Measurements from ENCODE around the gene RLN3.

Gene RLN3

DNA sequence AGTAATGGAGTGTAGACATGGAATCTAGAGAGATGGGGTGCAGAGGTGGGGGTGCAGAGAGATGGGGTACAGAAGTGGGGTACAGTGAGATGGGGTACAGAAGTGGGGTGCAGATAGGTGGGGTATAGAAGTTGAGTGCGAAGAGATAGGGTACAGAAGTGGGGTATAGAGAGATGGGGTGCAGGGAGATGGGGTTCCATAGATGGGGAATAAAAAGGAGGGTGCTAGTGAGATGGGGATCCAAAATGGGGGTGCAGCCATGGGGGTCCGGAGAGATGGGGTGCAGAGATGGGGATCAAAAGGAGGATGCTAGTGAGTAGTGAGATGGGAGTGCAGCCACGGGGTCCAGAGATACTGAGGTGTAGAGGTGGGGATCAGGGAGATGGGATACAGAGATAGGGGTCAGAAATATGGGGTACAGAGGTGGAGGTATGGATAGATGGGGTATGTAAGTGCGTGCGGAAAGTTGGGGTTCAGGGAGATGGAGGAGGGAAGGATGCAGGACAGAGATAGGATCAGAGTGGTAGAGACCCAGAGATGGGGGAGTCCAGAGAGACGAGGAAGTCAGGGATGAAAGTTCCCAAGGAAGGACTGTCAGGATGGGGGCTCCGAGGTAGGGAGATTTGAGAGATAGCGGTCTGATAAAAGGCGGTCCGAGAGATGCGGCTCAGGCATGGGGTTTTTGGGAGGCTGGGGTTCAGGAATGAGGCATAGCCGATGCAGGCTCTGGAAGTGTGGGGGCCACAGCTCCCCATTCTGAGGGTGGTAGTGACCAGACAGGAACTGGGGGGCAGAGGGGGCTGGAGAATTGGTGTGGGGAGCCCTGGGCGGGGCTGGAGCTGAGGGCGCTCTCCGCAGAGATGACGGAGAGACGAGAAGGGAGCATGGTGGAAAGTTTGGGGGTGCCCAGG is 30.5 kb downstream of the RLN3 start:
- H3K4me3 ChIP-seq (ENCODE audit: low read depth, low read length) = no peak overlapping the region
- TF ChIP-seq, protein P1, sequence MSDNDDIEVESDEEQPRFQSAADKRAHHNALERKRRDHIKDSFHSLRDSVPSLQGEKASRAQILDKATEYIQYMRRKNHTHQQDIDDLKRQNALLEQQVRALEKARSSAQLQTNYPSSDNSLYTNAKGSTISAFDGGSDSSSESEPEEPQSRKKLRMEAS (IDR thresholded peaks at IDR 0.05; ENCODE audit: low read depth, low read length) = no peak
- DNase-seq (ENCODE audit: low read depth) = no peak

DNA sequence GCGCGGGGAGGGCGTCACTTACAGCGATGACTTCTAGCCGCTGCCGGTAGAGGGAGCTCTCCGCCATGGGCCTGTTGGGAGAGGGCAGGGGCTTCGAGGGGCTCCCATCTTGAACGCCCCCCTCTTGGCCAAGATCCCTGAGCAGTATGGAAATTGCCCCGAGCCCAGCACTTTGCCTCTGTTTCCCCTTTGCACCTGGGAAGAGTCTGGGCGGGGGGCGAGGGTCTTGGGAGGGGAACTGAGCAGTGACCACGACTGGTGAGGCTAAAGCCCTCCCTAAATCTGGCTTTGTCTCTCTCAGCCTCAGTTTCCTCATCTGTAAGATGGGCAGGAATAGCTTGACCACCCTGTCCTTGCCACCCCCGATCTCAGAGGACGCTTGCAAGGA is 31.1 kb downstream of the RLN3 start:
- TF ChIP-seq POLR2A (IDR thresholded peaks at IDR 0.05; ENCODE audit: extremely low read depth, insufficient read length) = no peak
- TF ChIP-seq, protein P2, sequence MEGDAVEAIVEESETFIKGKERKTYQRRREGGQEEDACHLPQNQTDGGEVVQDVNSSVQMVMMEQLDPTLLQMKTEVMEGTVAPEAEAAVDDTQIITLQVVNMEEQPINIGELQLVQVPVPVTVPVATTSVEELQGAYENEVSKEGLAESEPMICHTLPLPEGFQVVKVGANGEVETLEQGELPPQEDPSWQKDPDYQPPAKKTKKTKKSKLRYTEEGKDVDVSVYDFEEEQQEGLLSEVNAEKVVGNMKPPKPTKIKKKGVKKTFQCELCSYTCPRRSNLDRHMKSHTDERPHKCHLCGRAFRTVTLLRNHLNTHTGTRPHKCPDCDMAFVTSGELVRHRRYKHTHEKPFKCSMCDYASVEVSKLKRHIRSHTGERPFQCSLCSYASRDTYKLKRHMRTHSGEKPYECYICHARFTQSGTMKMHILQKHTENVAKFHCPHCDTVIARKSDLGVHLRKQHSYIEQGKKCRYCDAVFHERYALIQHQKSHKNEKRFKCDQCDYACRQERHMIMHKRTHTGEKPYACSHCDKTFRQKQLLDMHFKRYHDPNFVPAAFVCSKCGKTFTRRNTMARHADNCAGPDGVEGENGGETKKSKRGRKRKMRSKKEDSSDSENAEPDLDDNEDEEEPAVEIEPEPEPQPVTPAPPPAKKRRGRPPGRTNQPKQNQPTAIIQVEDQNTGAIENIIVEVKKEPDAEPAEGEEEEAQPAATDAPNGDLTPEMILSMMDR (IDR thresholded peaks at IDR 0.05; ENCODE audit: low read depth, low read length) = peak; percentile 55
- DNase-seq (ENCODE audit: low read depth) = no peak
- H3K4me3 ChIP-seq (ENCODE audit: low read depth, low read length) = no peak overlapping the region

DNA sequence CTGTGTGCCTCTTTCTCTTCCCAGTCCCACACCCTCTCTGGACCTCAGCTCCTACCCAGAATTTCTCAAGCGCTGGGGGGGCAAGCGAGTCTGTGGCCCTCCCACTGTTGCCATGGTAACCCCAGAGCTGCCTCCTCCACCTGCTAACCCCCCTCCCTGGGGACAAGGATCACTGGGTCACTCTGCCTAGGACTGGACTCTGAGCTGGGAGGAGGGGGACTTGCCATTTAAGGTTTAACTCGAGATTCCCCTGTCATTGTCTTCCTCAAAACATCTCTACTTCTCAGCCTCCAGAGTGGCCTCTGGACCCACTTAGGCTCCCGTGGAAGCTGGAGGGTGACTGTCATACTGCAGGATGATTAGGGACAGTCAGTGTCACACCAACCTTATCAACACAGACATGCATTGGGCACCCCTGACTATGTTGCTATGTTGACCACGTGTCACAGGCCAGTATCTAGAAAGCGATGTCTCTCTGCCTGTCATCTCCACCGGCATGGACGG is 31.8 kb downstream of the RLN3 start:
- no peak for DNase-seq (ENCODE audit: low read depth)
- TF ChIP-seq, protein P2 (IDR thresholded peaks at IDR 0.05; ENCODE audit: low read depth, low read length) = no peak
- TF ChIP-seq, protein P1 (IDR thresholded peaks at IDR 0.05; ENCODE audit: low read depth, low read length) = peak; percentile 43; the same call in 1 of the 2 replicates
- no peak overlapping the region for H3K4me3 ChIP-seq (ENCODE audit: low read depth, low read length)

DNA sequence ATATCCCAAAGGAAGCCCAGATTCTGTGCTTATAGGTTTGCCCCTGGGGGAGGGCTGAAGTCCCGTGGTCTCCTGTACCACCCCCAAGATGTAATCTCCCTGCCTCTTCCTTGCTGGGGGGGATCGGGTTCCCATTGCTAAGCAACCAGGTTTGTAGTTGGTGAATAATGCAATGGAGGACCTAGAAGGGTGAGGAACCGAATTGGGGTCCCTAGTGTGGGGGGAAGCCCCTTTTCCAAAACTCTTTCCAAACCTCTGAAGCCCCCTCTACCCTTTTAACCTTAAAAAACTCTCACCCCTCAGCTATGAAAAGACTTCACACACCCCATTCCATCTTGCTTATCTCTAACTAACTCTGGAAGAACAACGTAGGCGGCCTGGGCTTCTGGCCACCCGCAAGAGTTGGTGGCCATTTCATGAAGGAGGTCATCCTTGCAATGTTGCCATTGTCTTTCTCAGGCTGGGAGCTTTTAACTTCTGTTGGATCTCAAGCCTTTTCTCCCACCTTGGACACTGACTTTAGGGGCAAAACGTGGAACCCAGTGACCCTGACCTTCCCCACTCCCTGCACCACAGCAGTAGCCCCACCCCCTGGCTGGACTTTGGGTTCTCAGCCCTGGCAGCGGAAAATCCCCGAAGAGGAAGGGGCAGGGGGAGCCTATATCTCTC is 33.3 kb downstream of the RLN3 start:
- no peak for TF ChIP-seq POLR2A (IDR thresholded peaks at IDR 0.05; ENCODE audit: extremely low read depth, insufficient read length)
- TF ChIP-seq, protein P1 (IDR thresholded peaks at IDR 0.05; ENCODE audit: low read depth, low read length) = no peak
- TF ChIP-seq, protein P2 (IDR thresholded peaks at IDR 0.05; ENCODE audit: low read depth, low read length) = no peak
- no peak for TF ChIP-seq MYC (IDR thresholded peaks at IDR 0.05; ENCODE audit: low read depth, low read length)
- no peak overlapping the region for H3K4me3 ChIP-seq (ENCODE audit: low read depth, low read length)
- no peak for DNase-seq (ENCODE audit: low read depth)

DNA sequence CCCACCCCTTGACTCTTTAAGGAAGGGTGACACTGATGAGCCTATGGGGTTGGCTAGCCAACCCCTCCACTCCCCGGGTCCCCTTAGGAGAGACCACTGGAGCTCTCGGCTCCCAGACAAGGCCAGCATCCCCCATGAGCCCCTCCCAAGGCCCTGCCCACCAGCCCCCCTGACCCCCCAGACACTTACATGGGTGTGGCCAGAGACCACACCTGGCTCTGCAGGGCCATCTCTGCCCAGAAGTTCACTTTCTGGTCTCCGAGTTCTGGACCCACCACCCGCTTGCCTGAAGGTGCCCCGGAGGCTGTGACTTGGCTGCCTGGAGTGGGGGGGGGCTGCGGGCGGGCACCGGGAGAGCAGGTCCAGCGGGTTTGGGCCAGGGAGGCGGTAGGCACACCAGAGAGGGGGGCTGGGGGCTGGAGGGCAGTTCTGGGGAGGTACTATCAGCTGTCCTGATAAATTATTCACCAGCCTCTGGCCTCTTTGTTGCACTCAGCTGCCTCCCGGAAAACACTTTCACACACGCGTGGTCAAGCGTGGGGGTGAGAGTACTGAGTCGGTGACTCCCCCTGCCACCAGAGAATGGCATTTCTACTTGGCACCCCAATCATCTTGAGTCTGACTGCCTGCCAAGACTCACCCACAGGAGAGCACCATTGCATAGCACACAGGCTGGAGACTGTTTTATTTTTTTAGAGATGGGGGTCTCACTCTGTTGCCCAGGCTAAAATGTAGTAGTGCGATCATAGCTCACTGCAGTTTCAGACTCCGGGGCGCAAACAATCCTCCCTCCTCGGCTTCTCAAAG is 34.0 kb downstream of the RLN3 start, which contains the start of gene PALM3:
PALM3 (minus strand) TSS at position 326 of the 807 bp plus-strand sequence; CDS start at position 230, 96 bp downstream.
- TF ChIP-seq POLR2A (IDR thresholded peaks at IDR 0.05; ENCODE audit: extremely low read depth, insufficient read length) = no peak
- TF ChIP-seq, protein P2 (IDR thresholded peaks at IDR 0.05; ENCODE audit: low read depth, low read length) = no peak
- TF ChIP-seq, protein P1 (IDR thresholded peaks at IDR 0.05; ENCODE audit: low read depth, low read length) = no peak
- no peak for TF ChIP-seq MYC (IDR thresholded peaks at IDR 0.05; ENCODE audit: low read depth, low read length)
- DNase-seq (ENCODE audit: low read depth) = no peak
- no peak within 1 kb of the TSS for H3K4me3 ChIP-seq (ENCODE audit: low read depth, low read length)

DNA sequence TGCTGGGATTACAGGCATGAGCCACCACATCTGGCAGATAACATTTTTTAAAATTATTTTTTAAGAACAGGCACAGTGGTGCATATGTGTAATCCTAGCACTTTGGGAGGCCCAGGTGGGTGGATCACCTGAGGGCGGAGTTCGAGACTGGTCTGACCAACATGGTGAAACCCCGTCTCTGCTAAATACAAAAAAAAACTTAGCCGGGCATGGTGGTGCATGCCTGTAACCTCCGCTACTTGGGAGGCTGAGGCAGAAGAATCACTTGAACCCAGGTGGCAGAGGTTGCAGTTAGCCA is 34.6 kb downstream of the RLN3 start:
- TF ChIP-seq, protein P1 (IDR thresholded peaks at IDR 0.05; ENCODE audit: low read depth, low read length) = no peak
- TF ChIP-seq, protein P2 (IDR thresholded peaks at IDR 0.05; ENCODE audit: low read depth, low read length) = no peak
- TF ChIP-seq MYC (IDR thresholded peaks at IDR 0.05; ENCODE audit: low read depth, low read length) (no peak), POLR2A (IDR thresholded peaks at IDR 0.05; ENCODE audit: extremely low read depth, insufficient read length) (no peak)
- no peak overlapping the region for H3K4me3 ChIP-seq (ENCODE audit: low read depth, low read length)
- DNase-seq (ENCODE audit: low read depth) = no peak

Data from NB4 (cell line).